Measurements from ENCODE around the gene PDE7B. TPM values are rescaled to one million over a fixed set of nuclear protein-coding genes. Genes with fewer than 3 reads are reported as not detected.
"Not testable (repeated sequence)": the region's sequence is repeated elsewhere in the genome, so short reads cannot be mapped to it uniquely, and the experiment has no call there.

The PDE7B gene
- total and polyA plus RNA-seq, 2 of the 13 experiments (the other 11 are each of a cell fraction or from before 2014, with no cell fraction given) = not detected

DNA sequence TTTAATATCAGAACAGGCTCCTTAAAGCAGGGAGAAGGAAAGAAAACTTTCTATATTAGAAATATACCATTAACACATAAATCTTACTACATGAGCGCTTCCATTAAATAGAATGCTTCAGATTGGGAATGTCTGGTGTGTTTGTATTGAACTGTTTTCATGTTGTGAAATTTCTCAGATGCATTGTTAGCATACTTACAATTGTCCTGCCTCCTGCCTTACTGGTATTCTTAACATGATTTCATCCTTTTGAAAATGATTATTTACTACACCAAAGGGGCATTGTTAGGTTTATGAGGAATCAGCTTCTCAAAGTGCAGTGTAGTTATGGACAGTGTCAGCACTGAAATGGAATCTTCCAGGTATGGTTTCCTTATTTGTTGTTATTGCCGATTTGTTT lies 253.1 kb downstream of the PDE7B start:
- no peak for FAIRE-seq
- no peak overlapping the region for H3K4me3 ChIP-seq (replicated peaks in 1 of 3; ENCODE audit: insufficient read depth in 1 of 3, low read depth in 2 of 3, low read length in 3 of 3)
- no TSS peak for BruUV-seq (replicated peaks)

DNA sequence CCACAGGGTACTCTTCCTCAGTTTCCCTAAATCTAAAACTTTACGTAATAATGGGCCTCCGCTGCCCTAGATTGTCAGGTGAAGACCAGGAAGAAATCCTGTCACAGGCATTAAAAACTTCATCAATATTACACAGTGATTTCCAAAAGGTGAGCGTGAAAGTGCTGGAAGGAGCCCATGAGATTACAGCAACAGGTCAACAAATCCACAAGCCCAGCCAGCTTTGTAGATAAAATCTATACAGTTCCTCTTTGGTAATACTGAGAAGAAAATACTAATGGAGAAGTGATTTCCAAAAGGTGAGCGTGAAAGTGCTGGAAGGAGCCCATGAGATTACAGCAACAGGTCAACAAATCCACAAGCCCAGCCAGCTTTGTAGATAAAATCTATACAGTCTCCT lies 254.3 kb downstream of the PDE7B start:
- H3K79me2 ChIP-seq (ENCODE audit: insufficient read depth, low read length); H3K27ac ChIP-seq (ENCODE audit: extremely low read length, insufficient read depth, low read length); H4K20me1 ChIP-seq (ENCODE audit: insufficient read depth, low read length); H3K9ac ChIP-seq (ENCODE audit: insufficient read depth, low read depth, low read length); H3K27me3 ChIP-seq (ENCODE audit: control insufficient read depth in 1 of 2, insufficient read depth in 2 of 2, low read length in 2 of 2); H3K4me1 ChIP-seq (ENCODE audit: insufficient read depth, low read length); BruUV-seq (replicated peaks); H3K9me3 ChIP-seq (ENCODE audit: low read length); H2AFZ ChIP-seq (ENCODE audit: low read length); ATAC-seq; H3K4me2 ChIP-seq (ENCODE audit: low read depth, low read length); intact Hi-C loops (cut with micrococcal nuclease; ENCODE audit: unreplicated experiment); H3K4me3 ChIP-seq (replicated peaks in 1 of 3; ENCODE audit: insufficient read depth in 1 of 3, low read depth in 2 of 3, low read length in 3 of 3); FAIRE-seq; CTCF ChIA-PET (ENCODE audit: low intra/inter-chr PET ratio, low total read pairs); in situ Hi-C loops (cut with HindIII; ENCODE audit: extremely low pct_ligation_motif_present, low pct_unique_long_range_greater_than_20kb); H3K36me3 ChIP-seq (replicated peaks in 1 of 2; ENCODE audit: control insufficient read depth in 1 of 2, insufficient read depth in 2 of 2, low read length in 2 of 2); DNase-seq (ENCODE audit: low spot score): not testable (repeated sequence)
- POLR2A ChIA-PET = interaction anchor here (0.6 kb wide), 1 partner anchor 1795 kb away, joined by 3 read pairs; no protein-coding TSS in a partner anchor
- WGBS (ENCODE audit: low lambda C conversion rate) = 56% methylated on average over 4 of the region's 4 CpGs

More for the DNA sequence above, 253.1 kb downstream of the PDE7B start:
- in situ Hi-C loops (cut with HindIII; ENCODE audit: extremely low pct_ligation_motif_present, low pct_unique_long_range_greater_than_20kb) (no loop called here), intact Hi-C loops (cut with micrococcal nuclease; ENCODE audit: unreplicated experiment) (no loop called here)
- Histone ChIP-seq H3K27me3 (ENCODE audit: control insufficient read depth in 1 of 2, insufficient read depth in 2 of 2, low read length in 2 of 2) (no peaks in the 10 kb centered on the region), H3K27ac (ENCODE audit: extremely low read length, insufficient read depth, low read length) (no peak overlapping the region), H3K4me2 (ENCODE audit: low read depth, low read length) (no peak overlapping the region), H3K9me3 (ENCODE audit: low read length) (no peaks in the 10 kb centered on the region), H3K4me1 (ENCODE audit: insufficient read depth, low read length) (peaks cover 9% of the 10 kb centered on the region; the same call in 1 of the 2 replicates), H3K36me3 (replicated peaks in 1 of 2; ENCODE audit: control insufficient read depth in 1 of 2, insufficient read depth in 2 of 2, low read length in 2 of 2) (no peaks in the 10 kb centered on the region), H2AFZ (ENCODE audit: low read length) (no peak overlapping the region), H3K9ac (ENCODE audit: insufficient read depth, low read depth, low read length) (no peak overlapping the region), H4K20me1 (ENCODE audit: insufficient read depth, low read length) (no peaks in the 10 kb centered on the region), H3K79me2 (ENCODE audit: insufficient read depth, low read length) (no peaks in the 10 kb centered on the region)
- TF ChIP-seq EZH2 (conservative IDR thresholded peaks at IDR 0.05; ENCODE audit: low read depth, low read length) = no peak
- no peak for TF ChIP-seq PITX1 (CRISPR knock-in tag; IDR thresholded peaks at IDR 0.05)
- TF ChIP-seq ZNF230 (CRISPR knock-in tag; IDR thresholded peaks at IDR 0.05) = no peak
- TF ChIP-seq, protein P1, sequence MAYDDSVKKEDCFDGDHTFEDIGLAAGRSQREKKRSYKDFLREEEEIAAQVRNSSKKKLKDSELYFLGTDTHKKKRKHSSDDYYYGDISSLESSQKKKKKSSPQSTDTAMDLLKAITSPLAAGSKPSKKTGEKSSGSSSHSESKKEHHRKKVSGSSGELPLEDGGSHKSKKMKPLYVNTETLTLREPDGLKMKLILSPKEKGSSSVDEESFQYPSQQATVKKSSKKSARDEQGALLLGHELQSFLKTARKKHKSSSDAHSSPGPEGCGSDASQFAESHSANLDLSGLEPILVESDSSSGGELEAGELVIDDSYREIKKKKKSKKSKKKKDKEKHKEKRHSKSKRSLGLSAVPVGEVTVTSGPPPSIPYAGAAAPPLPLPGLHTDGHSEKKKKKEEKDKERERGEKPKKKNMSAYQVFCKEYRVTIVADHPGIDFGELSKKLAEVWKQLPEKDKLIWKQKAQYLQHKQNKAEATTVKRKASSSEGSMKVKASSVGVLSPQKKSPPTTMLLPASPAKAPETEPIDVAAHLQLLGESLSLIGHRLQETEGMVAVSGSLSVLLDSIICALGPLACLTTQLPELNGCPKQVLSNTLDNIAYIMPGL (CRISPR knock-in tag; IDR thresholded peaks at IDR 0.05; ENCODE audit: borderline replicate concordance in 1 of 2, low read depth in 1 of 2) = no peak
- CTCF ChIA-PET (ENCODE audit: low intra/inter-chr PET ratio, low total read pairs) = no interaction called here
- no peak for DNase-seq (ENCODE audit: low spot score)
- no peak for ATAC-seq
- POLR2A ChIA-PET = interaction anchor here (1.1 kb wide), 1 partner anchor 185 kb away, joined by 3 read pairs; the partner anchor contains the start of gene BCLAF1
- 52% methylated on average over 2 of the region's 2 CpGs for WGBS (ENCODE audit: low lambda C conversion rate)
